HEK293 (cell line): ENCODE results near the gene KEL.

Experiments used
- CTCF ChIA-PET: fragments of 350-600 bp; formaldehyde crosslinking; extraction: SDS; loops from one replicate; lab custom pipeline; 2021; ENCODE audit warnings: antibody characterized with exemption; lab: Yijun Ruan, JAX
- POLR2A ChIA-PET: fragments of 300-600 bp; formaldehyde crosslinking; extraction: SDS; loops from one replicate; lab custom pipeline; 2020; ENCODE audit warnings: antibody characterized with exemption, inconsistent platforms; lab: Yijun Ruan, JAX
- H3K27ac ChIP-seq: fragments of 200-500 bp; sonication (Bioruptor generic); 2 replicates; pipeline ENCODE4 v1.5.1; 2014; ENCODE audit warnings: low read depth, low read length, control low read depth, inconsistent platforms; ENCODE audit errors: extremely low read depth
- H3K36me3 ChIP-seq, 2 experiments: fragments of 200-500 bp in 1 of 2; sonication (Bioruptor generic) in 1 of 2; 1 replicate in 1 of 2; 2 replicates in 1 of 2; pipeline ENCODE4 v1.5.1; 2014 to 2017; ENCODE audit warnings: inconsistent platforms in 2 of 2, low read length in 2 of 2; ENCODE audit not compliant: control insufficient read depth in 2 of 2, insufficient read depth in 1 of 2
- H3K4me1 ChIP-seq: fragments of 200-500 bp; sonication (Bioruptor generic); 2 replicates; pipeline ENCODE4 v1.5.1; 2014; ENCODE audit warnings: mild to moderate bottlenecking, low read length, inconsistent platforms; ENCODE audit not compliant: control insufficient read depth, insufficient read depth
- H3K4me3 ChIP-seq: 2 replicates; pipeline ENCODE4 v1.5.1; 2011; ENCODE audit warnings: low read depth, mild to moderate bottlenecking, control low read depth, low read length, moderate library complexity
- H3K9me3 ChIP-seq: fragments of 200-500 bp; sonication (Bioruptor generic); 2 replicates; pipeline ENCODE4 v1.5.1; 2014; ENCODE audit warnings: low read depth, low read length, inconsistent platforms; ENCODE audit not compliant: control insufficient read depth, insufficient read depth
- FEZF1 ChIP-seq: fragments of 450-650 bp; formaldehyde crosslinking; IDR thresholded peaks from 2 replicates; pipeline ENCODE4 v1.5.1; 2016; ENCODE audit warnings: missing biosample characterization, missing genetic modification characterization
- HIC1 ChIP-seq: fragments of 450-650 bp; formaldehyde crosslinking; IDR thresholded peaks from 2 replicates; pipeline ENCODE4 v1.5.1; 2016; ENCODE audit warnings: missing biosample characterization, missing genetic modification characterization
- KLF10 ChIP-seq: fragments of 450-650 bp; IDR thresholded peaks from 2 replicates; pipeline ENCODE4 v1.5.1; 2018; ENCODE audit warnings: missing biosample characterization, mild to moderate bottlenecking, missing genetic modification characterization
- REPIN1 ChIP-seq: fragments of 450-650 bp; formaldehyde crosslinking; IDR thresholded peaks from 2 replicates; pipeline ENCODE4 v1.5.1; 2017; ENCODE audit warnings: missing biosample characterization, missing genetic modification characterization, low read depth
- TRIM28 ChIP-seq: IDR thresholded peaks from 2 replicates; pipeline ENCODE4 v1.6.1; 2011; ENCODE audit warnings: low read length, control low read depth, borderline replicate concordance
- ZBTB44 ChIP-seq: fragments of 450-650 bp; IDR thresholded peaks from 2 replicates; pipeline ENCODE4 v1.5.1; 2018; ENCODE audit warnings: missing biosample characterization, mild to moderate bottlenecking, missing genetic modification characterization
- ZBTB7A ChIP-seq: fragments of 450-650 bp; formaldehyde crosslinking; IDR thresholded peaks from 2 replicates; pipeline ENCODE4 v1.5.1; 2016; ENCODE audit warnings: low read depth, missing biosample characterization, missing genetic modification characterization
- ZFHX2 ChIP-seq: fragments of 450-650 bp; formaldehyde crosslinking; conservative IDR thresholded peaks from 2 replicates; pipeline ENCODE4 v1.5.1; 2016; ENCODE audit warnings: missing biosample characterization, missing genetic modification characterization
- ZNF112 ChIP-seq: fragments of 450-650 bp; formaldehyde crosslinking; IDR thresholded peaks from 2 replicates; pipeline ENCODE4 v1.5.0; 2017; ENCODE audit warnings: missing biosample characterization, missing genetic modification characterization
- ZNF148 ChIP-seq: fragments of 450-650 bp; formaldehyde crosslinking; IDR thresholded peaks from 2 replicates; pipeline ENCODE4 v1.5.0; 2017; ENCODE audit warnings: missing biosample characterization, missing genetic modification characterization, borderline replicate concordance
- ZNF266 ChIP-seq: fragments of 450-650 bp; formaldehyde crosslinking; IDR thresholded peaks from 2 replicates; pipeline ENCODE4 v1.5.1; 2016; ENCODE audit warnings: missing biosample characterization, missing genetic modification characterization, low read depth
- ZNF280C ChIP-seq: fragments of 450-650 bp; formaldehyde crosslinking; IDR thresholded peaks from 2 replicates; pipeline ENCODE4 v1.5.1; 2016; ENCODE audit warnings: missing biosample characterization, missing genetic modification characterization
- ZNF280D ChIP-seq: fragments of 450-650 bp; formaldehyde crosslinking; IDR thresholded peaks from 2 replicates; pipeline ENCODE4 v1.5.1; 2016; ENCODE audit warnings: missing biosample characterization, missing genetic modification characterization
- ZNF324 ChIP-seq: fragments of 450-650 bp; formaldehyde crosslinking; IDR thresholded peaks from 2 replicates; pipeline ENCODE4 v1.5.1; 2016; ENCODE audit warnings: missing biosample characterization, missing genetic modification characterization
- ZNF398 ChIP-seq: fragments of 450-650 bp; formaldehyde crosslinking; IDR thresholded peaks from 2 replicates; pipeline ENCODE4 v1.5.1; 2017; ENCODE audit warnings: missing biosample characterization, missing genetic modification characterization
- ZNF558 ChIP-seq: fragments of 450-650 bp; formaldehyde crosslinking; IDR thresholded peaks from 2 replicates; pipeline ENCODE4 v1.5.1; 2016; ENCODE audit warnings: missing biosample characterization, missing genetic modification characterization
- ZNF561 ChIP-seq: fragments of 450-650 bp; IDR thresholded peaks from 2 replicates; pipeline ENCODE4 v1.5.1; 2018; ENCODE audit warnings: missing biosample characterization, missing genetic modification characterization, borderline replicate concordance
- ZNF707 ChIP-seq: fragments of 450-650 bp; formaldehyde crosslinking; IDR thresholded peaks from 2 replicates; pipeline ENCODE4 v1.5.1; 2016; ENCODE audit warnings: missing biosample characterization, missing genetic modification characterization
- TF ChIP-seq, protein P1 (sequence below): fragments of 450-650 bp; formaldehyde crosslinking; conservative IDR thresholded peaks from 2 replicates; pipeline ENCODE4 v1.5.1; 2016; ENCODE audit warnings: low read depth, missing biosample characterization, missing genetic modification characterization

KEL gene

DNA sequence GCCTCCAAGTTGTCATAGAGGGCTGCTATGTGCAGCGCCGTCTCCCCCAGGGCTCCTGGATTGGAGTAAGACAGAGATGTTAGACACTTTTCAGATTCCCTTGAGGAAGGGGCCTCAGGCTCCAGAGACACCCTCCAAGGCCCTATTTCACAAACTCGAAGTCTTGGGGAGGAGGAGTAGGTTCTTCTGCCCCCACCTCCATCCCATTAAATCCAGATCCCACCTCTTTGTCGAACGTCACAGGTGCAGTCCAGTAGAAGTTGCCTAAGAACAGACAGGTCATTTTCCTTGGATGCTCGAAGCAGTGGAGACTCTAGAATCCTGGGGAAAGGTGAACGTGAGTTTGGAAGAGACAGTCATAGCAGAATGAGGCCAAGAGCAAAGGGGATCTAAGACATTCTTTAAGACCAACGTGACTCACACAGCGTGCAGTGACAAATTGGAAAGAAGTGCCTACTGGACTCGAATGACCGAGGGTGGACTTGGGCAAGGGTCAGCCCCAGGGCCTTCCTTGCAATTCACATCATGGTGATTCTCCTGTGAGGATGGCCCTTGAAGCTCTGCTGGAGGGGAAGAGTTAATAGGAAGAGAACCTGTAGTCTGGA lies 31.9 kb downstream of the KEL start (continued):
- TF ChIP-seq ZNF280C (tag by site-specific recombination) (no peak), ZBTB7A (no peak), ZNF324 (tag by site-specific recombination) (no peak), ZNF280D (no peak), ZNF707 (tag by site-specific recombination) (no peak), ZNF148 (no peak), ZFHX2 (tag by site-specific recombination) (no peak)

DNA sequence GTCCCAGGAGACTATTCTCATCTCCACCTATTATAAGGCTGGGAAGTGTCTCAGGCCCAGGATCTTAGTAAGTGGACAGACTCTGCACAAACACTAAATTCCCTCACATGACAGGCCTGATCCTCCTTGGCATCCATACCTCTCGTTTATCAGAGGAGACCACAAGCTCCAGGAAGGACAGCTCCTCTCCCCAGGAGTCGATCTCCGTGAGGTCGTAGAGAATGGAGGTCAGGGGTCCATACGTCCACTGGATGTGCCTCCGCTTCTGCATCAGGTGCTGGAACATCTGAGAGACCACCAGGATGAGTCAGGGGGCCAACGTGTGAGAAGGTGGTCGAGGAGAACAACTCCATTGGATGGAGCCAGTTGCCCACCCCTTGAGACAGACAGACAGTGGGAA lies 34.2 kb downstream of the KEL start:
- Histone ChIP-seq H3K27ac (no peak overlapping the region), H3K9me3 (no peaks in the 10 kb centered on the region), H3K4me3 (no peak overlapping the region)
- CTCF ChIA-PET: interaction anchor here (0.6 to 1.2 kb wide), 2 partner anchors 18 to 61 kb away, joined by 3 to 5 read pairs; no protein-coding TSS in a partner anchor
- TF ChIP-seq ZNF398 (tag by site-specific recombination) (no peak), FEZF1 (tag by site-specific recombination) (no peak), REPIN1 (tag by site-specific recombination) (no peak), ZNF558 (no peak), ZNF561 (no peak), ZBTB44 (tag by site-specific recombination) (no peak), ZNF112 (no peak), KLF10 (no peak), HIC1 (tag by site-specific recombination) (no peak), TRIM28 (no peak), ZBTB7A (no peak), ZNF266 (tag by site-specific recombination) (no peak)
- TF ChIP-seq, protein P1, sequence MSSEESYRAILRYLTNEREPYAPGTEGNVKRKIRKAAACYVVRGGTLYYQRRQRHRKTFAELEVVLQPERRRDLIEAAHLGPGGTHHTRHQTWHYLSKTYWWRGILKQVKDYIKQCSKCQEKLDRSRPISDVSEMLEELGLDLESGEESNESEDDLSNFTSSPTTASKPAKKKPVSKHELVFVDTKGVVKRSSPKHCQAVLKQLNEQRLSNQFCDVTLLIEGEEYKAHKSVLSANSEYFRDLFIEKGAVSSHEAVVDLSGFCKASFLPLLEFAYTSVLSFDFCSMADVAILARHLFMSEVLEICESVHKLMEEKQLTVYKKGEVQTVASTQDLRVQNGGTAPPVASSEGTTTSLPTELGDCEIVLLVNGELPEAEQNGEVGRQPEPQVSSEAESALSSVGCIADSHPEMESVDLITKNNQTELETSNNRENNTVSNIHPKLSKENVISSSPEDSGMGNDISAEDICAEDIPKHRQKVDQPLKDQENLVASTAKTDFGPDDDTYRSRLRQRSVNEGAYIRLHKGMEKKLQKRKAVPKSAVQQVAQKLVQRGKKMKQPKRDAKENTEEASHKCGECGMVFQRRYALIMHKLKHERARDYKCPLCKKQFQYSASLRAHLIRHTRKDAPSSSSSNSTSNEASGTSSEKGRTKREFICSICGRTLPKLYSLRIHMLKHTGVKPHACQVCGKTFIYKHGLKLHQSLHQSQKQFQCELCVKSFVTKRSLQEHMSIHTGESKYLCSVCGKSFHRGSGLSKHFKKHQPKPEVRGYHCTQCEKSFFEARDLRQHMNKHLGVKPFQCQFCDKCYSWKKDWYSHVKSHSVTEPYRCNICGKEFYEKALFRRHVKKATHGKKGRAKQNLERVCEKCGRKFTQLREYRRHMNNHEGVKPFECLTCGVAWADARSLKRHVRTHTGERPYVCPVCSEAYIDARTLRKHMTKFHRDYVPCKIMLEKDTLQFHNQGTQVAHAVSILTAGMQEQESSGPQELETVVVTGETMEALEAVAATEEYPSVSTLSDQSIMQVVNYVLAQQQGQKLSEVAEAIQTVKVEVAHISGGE (tag by site-specific recombination): no peak
- TF ChIP-seq, all 188 proteins: peak for 0
- POLR2A ChIA-PET: no interaction called here
- Histone ChIP-seq H3K4me1 (no peaks in the 10 kb centered on the region), H3K36me3 (no peaks in the 10 kb centered on the region)
